Astrocyte of the spinal cord (primary cell): Measurements from ENCODE around the gene RAG2.

ENCODE experiments used
- DNase-seq: peaks from one replicate; pipeline ENCODE4 v3.0.0; 2011; ENCODE audit warnings: low read depth, low spot score
- H3K4me3 ChIP-seq: 2 replicates; pipeline ENCODE4 v1.5.1; 2011; ENCODE audit warnings: low read depth, mild to moderate bottlenecking, low read length, moderate library complexity
- CTCF ChIP-seq: IDR thresholded peaks from 2 replicates; pipeline ENCODE4 v1.5.1; 2012; ENCODE audit warnings: low read depth, mild to moderate bottlenecking, low read length, inconsistent platforms
- in situ Hi-C: cut with HindIII; loops from 2 replicates; pipeline ENCODE4 v1.10.0; 2017; ENCODE audit warnings: low sequenced_read_pairs

RAG2 gene

GRCh38 chr11:36577859-36578258 lies 20.2 kb downstream of the RAG2 start:
- DNase-seq, result peak; percentile 13
- no peak for TF ChIP-seq CTCF
- in situ Hi-C loops, result no loop called here

GRCh38 chr11:36577373-36577772 lies 20.7 kb downstream of the RAG2 start:
- DNase-seq, result no peak
- TF ChIP-seq CTCF, result no peak
- no peak overlapping the region for H3K4me3 ChIP-seq
- in situ Hi-C loops, result no loop called here

More at GRCh38 chr11:36577859-36578258, 20.2 kb downstream of the RAG2 start:
- no peak overlapping the region for H3K4me3 ChIP-seq

DNA sequence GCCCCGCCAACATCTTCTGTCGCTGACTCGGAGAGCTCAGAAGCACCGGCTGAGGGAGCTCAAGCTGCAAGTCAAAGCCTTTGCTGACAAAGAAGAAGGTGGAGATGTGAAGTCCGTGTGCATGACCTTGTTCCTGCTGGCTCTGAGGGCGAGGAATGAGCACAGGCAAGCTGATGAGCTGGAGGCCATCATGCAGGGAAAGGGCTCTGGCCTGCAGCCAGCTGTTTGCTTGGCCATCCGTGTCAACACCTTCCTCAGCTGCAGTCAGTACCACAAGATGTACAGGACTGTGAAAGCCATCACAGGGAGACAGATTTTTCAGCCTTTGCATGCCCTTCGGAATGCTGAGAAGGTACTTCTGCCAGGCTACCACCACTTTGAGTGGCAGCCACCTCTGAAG lies 23.6 kb downstream of the RAG2 start:
- no peak for TF ChIP-seq CTCF
- in situ Hi-C loops, result no loop called here
- no peak overlapping the region for H3K4me3 ChIP-seq
- no peak for DNase-seq

DNA sequence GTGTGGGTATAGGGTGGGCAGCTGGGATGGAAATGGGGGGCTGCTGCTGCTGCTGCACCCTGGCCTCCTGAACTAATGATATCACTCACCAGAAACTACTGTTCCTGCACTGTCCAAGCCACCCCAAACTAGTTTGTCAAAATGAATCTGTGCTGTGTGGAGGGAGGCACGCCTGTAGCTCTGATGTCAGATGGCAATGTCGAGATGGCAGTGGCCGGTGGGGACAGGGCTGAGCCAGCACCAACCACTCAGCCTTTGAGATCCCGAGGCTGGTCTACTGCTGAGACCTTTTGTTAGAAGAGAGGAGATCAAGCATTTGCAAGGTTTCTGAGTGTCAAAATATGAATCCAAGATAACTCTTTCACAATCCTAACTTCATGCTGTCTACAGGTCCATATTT lies 28.9 kb downstream of the RAG2 start:
- no peak for TF ChIP-seq CTCF
- in situ Hi-C loops, result no loop called here

DNA sequence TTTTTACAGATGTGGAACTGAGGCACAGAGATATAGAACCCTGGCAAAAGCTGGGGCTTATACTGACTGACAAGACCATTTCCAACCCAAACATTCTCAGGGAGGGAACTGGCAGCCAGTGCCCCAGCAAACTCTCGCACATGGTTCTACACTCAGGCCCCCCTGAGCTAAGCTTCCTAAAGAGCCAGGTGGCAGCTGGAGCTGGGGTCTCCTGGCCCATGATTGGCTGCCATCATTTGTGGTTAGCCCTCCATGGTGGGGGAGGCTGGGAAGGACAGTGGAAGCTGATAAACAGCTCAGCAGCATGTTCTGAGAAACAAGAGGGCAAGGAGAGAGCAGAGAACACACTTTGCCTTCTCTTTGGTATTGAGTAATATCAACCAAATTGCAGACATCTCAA lies 30.3 kb downstream of the RAG2 start, which contains the start of gene RAG1:
TSS of gene RAG1 (plus strand) at position 314 of the 400 bp plus-strand sequence. CDS start 5,298 bp downstream, outside the sequence.
- TF ChIP-seq CTCF, result no peak
- DNase-seq, result no peak
- in situ Hi-C loops, result no loop called here
- H3K4me3 ChIP-seq, result no peak within 1 kb of the TSS

More for the DNA sequence above, 28.9 kb downstream of the RAG2 start:
- H3K4me3 ChIP-seq, result no peak overlapping the region
- no peak for DNase-seq

GRCh38 chr11:36566407-36567053 lies 31.5 kb downstream of the RAG2 start:
- no peak overlapping the region for H3K4me3 ChIP-seq
- DNase-seq, result no peak
- in situ Hi-C loops, result no loop called here
- no peak for TF ChIP-seq CTCF
